Endothelial cell of hepatic sinusoid (primary cell): Measurements from ENCODE around the gene KCNH8.

Experiments
- in situ Hi-C: cut with HindIII; loops from 2 replicates; pipeline ENCODE4 v1.10.0; 2017; ENCODE audit warnings: low sequenced_read_pairs

KCNH8 gene

GRCh38 chr3:19248143-19248542, 99.8 kb downstream of the KCNH8 start:
- in situ Hi-C loops: no loop called here

DNA sequence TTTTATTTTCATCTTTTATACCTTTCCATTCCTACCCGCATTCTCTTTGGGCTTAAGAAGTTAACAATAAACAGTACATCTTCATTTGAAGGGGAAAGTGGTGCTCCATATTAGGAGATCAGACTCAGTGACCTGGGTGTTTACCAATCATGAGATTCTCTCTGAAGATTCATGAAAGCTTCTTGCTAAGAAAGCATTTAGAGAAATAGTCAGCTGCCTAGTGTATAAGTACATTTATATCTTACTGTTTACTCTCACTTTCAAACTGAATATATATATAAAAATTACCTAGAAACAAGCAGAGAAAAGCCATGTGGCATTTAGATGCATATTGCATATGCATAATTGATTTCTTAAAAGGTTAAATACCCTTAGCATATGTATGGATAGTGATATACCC, 100.5 kb downstream of the KCNH8 start:
- in situ Hi-C loops: no loop called here

DNA sequence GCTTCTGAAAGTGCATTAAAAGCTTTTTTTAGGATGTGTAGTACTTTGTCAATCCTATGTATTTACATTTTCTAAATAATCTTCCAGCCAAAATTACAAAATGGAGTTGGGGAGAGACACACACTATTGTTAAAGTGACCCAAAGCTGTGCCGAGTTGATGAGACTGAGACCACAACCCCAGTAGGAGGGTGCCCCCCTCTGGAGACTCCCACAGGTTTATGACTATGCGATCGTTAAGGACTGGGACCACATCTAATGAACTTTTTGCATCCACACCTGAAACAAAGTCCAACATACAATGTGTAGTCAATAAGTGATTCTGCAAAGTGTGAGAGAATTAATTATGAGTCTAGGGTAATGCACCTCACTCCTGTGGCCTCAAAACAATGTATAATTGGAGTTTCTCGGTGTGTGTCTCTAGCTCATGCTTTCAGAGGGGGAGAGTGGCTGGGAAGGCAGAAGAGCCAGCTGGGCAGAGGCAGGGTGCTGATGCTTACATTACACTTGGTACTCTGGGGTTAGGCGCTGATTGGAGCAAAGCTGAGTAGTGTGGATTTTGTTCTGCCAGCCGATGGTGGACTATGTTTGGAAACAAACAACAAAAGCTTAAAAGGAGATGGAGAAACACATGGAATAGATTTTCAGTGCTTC, 102.8 kb downstream of the KCNH8 start:
- in situ Hi-C loops: no loop called here

DNA sequence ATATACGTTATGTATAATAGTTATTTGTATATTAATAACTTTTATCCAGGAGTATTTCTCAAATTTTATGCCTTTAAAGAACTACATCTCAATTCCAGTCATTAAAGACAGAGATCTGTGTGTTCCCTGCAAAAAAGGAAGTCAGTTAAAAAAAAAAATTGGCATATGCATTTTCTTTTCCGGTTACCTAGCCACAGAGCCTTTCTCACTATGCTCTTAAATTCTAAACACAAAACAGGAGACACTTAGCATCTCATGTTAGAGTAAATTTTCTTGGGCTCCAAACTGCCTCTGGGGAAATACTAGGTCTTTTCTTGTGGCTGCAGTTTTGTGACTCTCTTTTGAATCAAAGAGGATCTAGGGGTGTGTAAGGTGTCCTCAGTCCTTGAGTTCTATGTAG, 105.9 kb downstream of the KCNH8 start:
- in situ Hi-C loops: no loop called here

- in situ Hi-C loops: no loop called here
Observed at GRCh38 chr3:19254784-19255338, 106.6 kb downstream of the KCNH8 start.

DNA sequence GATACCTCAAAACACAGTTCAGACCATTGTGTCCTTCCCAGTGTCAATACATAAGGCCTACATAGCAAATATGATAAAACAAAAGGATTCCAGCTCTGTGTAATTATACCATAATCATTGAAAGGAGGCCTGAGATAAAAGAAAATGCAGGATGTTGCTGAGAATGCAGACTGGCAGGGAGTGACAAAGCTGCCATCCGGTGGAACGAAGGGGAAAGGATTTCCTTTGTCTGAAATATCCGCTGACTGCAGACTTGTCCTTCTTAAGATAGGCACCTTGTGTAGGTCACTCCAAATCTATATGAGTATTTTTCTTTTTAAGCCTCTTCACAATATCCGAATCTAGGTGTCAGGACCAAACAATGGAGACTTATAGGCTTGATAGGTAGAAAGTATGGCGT, 108.0 kb downstream of the KCNH8 start:
- in situ Hi-C loops: no loop called here

DNA sequence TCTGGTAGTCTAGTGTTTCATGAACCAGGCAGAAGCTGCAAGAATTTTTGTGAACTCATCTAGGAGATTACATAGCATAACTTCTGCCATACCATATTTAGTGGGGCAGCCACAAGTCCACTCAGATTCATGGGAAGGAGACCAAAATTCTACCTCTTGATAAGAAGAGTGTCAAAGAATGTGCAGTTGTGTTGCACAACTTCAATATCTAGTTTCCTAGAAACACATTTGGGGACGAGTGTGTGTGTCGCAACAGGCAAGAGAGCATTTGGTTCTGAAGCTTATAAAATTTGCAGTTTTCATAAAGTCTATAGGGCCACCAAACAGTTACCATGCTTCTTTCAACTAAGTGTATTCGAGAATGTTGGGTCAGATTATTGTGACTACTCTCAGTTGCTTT, 115.3 kb downstream of the KCNH8 start:
- in situ Hi-C loops: no loop called here

GRCh38 chr3:19264424-19264823, 116.1 kb downstream of the KCNH8 start:
- in situ Hi-C loops: no loop called here

DNA sequence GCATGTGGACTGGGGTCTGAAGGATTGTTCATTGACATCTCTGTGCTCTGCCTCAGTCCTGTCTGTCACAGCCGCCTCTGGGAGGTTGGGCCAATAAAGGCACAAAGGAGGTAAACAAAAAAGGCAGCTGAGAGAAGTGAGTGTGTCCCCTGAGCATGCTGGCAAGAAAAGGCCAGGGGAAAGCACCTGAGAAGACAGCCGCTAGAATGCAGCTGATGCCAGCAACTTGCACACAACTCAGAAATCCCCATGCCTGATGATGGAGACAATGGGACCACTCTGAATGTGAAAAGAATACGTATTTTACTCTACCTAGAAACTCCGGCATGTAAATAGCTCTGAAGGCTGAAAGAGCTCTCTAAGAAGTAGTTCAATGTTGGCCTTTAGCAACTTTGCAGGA, 118.7 kb downstream of the KCNH8 start:
- in situ Hi-C loops: no loop called here

GRCh38 chr3:19270481-19270880, 122.2 kb downstream of the KCNH8 start:
- in situ Hi-C loops: no loop called here

DNA sequence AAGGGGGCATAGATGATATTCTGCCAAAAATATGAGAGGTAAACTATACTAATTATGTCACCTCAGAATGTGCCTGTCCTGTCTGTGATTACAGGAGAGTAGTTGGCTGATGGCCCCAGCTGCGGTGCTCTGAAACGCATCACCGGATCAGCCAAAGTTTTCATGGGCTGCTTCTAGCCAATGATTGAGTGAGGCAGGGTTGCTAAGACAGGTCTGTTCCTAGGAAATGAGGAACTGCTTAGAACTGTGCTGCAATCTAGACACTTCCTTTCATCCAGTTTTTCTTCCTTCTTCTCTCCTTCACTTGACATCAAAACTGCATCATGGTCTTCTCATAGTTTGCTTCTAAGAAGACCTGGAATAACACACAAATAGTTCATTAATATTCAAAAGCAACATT, 124.0 kb downstream of the KCNH8 start:
- in situ Hi-C loops: no loop called here

- in situ Hi-C loops: no loop called here
Observed at GRCh38 chr3:19273091-19273490, 124.8 kb downstream of the KCNH8 start.

DNA sequence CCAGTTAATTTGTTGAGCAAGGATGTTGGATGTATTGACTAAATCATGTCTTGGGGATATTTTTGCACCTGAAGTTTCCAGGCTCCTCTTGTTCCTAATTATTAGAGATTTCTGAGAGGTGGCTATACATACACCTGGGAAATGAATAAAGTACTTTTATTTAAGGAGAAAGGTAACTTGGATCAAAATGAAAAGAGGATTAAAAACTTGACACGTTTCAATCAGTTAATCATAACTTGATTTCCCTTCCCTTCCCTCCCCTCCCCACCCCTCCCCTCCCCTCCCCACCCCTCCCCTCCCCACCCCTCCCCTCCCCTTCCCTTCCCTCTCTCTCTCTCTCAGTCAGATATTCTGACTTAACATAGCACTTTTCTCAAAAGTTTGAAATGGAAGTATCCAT, 126.3 kb downstream of the KCNH8 start:
- in situ Hi-C loops: no loop called here

- in situ Hi-C loops: no loop called here
Observed at GRCh38 chr3:19284974-19285373, 136.7 kb downstream of the KCNH8 start.

DNA sequence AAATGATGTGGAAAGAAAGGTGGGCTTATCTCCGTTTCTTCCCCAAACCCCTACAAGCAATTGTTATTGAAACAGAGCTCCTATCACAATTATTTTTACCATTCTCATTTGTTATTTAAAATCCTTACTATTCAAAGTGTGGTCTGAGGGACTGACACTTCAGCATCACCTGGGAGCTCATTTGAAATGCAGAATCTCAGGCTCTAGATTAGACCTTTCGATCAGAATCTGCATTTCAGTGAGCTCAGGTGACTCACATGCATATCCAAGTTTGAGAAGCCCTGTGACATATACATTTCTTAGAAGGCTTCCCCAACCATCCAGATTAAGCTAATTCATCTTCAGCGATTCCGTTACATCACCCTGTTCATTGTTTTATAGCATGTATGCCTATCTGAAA, 145.0 kb downstream of the KCNH8 start:
- in situ Hi-C loops: no loop called here

GRCh38 chr3:19295208-19295607, 146.9 kb downstream of the KCNH8 start:
- in situ Hi-C loops: no loop called here

DNA sequence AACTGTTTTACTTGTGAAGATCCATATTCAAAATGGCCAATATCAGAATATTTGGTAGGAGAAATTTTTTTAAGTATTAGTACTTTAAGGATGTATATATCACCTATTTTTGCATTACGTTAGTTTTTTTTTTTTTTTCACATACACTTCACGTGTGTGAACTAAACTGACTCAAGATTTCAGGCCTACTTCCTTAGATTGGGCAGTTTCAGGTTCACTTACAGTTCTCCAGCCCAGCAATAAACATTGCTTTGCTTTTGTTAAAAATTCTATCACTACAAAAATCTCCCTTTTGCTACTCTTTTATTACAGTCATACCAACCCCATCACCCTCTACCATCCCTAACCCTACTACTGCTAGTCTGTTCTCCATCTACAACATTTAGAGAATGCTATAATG, 183.6 kb downstream of the KCNH8 start:
- in situ Hi-C loops: no loop called here

DNA sequence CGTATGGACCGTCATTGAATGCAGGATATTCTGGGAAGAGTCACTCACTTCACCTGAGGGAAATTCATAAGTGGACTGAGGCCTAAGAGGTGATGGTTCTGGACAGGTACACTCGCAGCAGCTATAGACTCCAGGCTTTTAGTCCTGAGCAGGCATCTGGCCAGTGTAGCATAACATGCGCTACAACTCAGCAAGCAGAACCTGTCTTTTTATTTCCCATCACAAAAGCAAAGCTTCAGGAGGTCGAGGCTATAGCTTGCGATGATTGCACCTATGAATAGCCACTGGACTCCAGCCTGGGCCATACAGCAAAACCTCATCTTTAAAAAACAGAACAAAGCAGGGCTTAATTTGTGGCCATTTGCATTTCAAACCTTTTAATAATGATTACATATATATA, 185.8 kb downstream of the KCNH8 start:
- in situ Hi-C loops: no loop called here

- in situ Hi-C loops: no loop called here
Observed at GRCh38 chr3:19338769-19339168, 190.5 kb downstream of the KCNH8 start.

GRCh38 chr3:19342389-19342788, 194.1 kb downstream of the KCNH8 start:
- in situ Hi-C loops: no loop called here

DNA sequence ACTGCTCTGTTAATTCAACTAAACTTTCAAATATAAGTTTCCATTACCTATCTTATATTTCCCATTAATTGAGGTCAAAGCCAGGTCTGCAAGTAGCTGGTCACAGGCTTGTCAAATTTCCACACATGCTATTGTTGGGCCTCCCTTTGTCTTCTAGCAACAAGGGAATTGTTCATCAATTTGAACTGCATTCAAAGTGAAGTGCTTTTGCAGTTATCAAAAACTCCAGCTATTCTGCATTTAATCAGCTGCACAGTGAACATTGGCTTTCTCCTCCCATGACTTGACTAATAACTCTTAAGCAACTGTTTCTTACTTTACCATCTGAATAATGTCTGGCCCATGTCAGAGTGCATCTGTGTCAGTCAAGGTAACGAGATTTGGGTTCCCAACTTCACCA, 198.4 kb downstream of the KCNH8 start:
- in situ Hi-C loops: no loop called here

DNA sequence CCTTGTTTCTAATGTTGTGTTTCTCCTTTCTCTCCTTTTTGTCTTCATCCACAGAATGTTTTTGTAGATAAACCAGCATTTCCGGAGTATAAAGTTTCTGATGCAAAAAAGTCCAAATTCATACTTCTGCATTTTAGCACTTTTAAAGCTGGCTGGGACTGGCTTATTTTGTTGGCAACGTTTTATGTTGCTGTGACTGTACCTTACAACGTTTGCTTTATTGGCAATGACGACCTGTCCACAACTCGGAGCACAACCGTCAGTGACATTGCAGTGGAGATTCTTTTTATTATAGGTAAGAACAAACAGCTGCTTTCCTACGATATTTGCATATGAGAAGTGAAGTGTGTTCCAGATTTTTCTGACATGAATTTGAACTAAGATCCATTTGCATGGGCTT, 199.4 kb downstream of the KCNH8 start:
- in situ Hi-C loops: no loop called here

DNA sequence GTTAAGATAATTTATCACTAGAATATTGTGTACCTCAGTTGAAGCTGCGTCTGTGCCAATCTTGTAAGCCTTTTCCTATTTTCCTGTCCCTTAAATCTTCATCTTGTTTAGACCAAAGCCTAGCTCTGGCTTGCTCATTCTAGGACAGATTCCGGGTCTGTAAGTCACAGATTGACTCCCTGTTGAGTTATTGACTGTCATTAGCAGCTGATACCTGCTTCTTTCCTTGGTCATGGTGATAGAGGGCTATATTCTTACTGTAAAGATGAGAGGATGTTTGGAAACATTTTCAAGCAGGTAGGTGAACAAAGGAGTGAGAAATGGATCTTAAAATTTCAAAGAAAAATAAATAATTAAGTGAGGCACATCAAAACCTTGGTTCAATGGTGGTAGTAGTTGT, 200.2 kb downstream of the KCNH8 start:
- in situ Hi-C loops: no loop called here
